Heart left ventricle (tissue), 16 donors: ENCODE data around the gene NAPEPLD. TPM values are rescaled to one million over a fixed set of nuclear protein-coding genes. Genes with fewer than 3 reads are reported as not detected.
A peak's percentile ranks its signal among the peaks of the same experiment; 100 is the strongest.

ENCODE experiments used
- ATAC-seq, 4 donors: fragments of 200-7000 bp; cut with Tn5 transposase; one replicate each; pipeline ENCODE4 v1.9.1; 2020 to 2022; ENCODE audit warnings: moderate library complexity in 4 of 4, mild to moderate bottlenecking in 3 of 4, moderate number of reproducible peaks in 1 of 4
- DNase-seq, 5 donors: peaks; one replicate each; pipeline ENCODE4 v3.0.0-alpha.2; 2020
- H3K27ac ChIP-seq, 12 donors: fragments of 200-600 bp; sonication (generic) in 4 of 12; one replicate each; pipeline versions ENCODE4 v1.5.0 to v1.8.0; 2016 to 2022; ENCODE audit warnings: mild to moderate bottlenecking in 2 of 12
- H3K27me3 ChIP-seq, 9 donors: fragments of 200-600 bp; sonication (generic) in 2 of 9; one replicate each; pipeline versions ENCODE4 v1.5.1 to v1.8.0; 2016 to 2022; ENCODE audit warnings: mild to moderate bottlenecking in 3 of 9
- H3K36me3 ChIP-seq, 9 donors: fragments of 200-600 bp; sonication (generic) in 2 of 9; one replicate each; pipeline versions ENCODE4 v1.5.0 to v1.8.0; 2018 to 2022; ENCODE audit warnings: mild to moderate bottlenecking in 2 of 9
- H3K4me1 ChIP-seq, 12 donors: fragments of 200-600 bp; sonication (generic) in 4 of 12; one replicate each; pipeline versions ENCODE4 v1.5.0 to v1.8.0; 2016 to 2022; ENCODE audit warnings: mild to moderate bottlenecking in 3 of 12
- H3K4me3 ChIP-seq, 12 donors: fragments of 200-600 bp; sonication (generic) in 4 of 12; one replicate each; pipeline versions ENCODE4 v1.5.0 to v1.8.0; 2017 to 2022; ENCODE audit warnings: mild to moderate bottlenecking in 9 of 12, moderate library complexity in 4 of 12
- H3K9me3 ChIP-seq, 12 donors: fragments of 200-600 bp; sonication (generic) in 4 of 12; one replicate each; pipeline versions ENCODE4 v1.5.0 to v1.8.0; 2016 to 2022; ENCODE audit warnings: mild to moderate bottlenecking in 1 of 12
- CTCF ChIP-seq, 12 donors: fragments of 200-600 bp; sonication (generic) in 4 of 12; IDR thresholded peaks; one replicate each; pipeline versions ENCODE4 v1.5.0 to v1.8.0; 2018 to 2022; ENCODE audit warnings: antibody characterized with exemption in 12 of 12, mild to moderate bottlenecking in 5 of 12
- POLR2A ChIP-seq, 2 donors: fragments of 450-650 bp; IDR thresholded peaks; one replicate each; pipeline ENCODE4 v1.6.1; 2017; ENCODE audit warnings: antibody characterized with exemption in 2 of 2, mild to moderate bottlenecking in 2 of 2, moderate library complexity in 2 of 2
- WGBS, 4 donors: extraction: QIAGEN DNeasy Blood & Tissue Kit in 2 of 4; methylation state at CpG; one replicate each; pipeline versions ENCODE4 v1.1.5 to v1.1.7; 2013 to 2018; 5-methylcytosine and 5-hydroxymethylcytosine counted together
- intact Hi-C, 10 donors: fragments of 100-400 bp; cut with DNase I; formaldehyde crosslinking; loops; one replicate each; pipeline versions ENCODE4 v1.11.1 to v1.14.2; 2022
- polyA plus RNA-seq, 2 donors: library from polyadenylated mRNA; stranded (reverse); fragments of 200-250 nt; gene quantifications; one replicate each; pipeline ENCODE4 v1.2.3, GENCODE V29; 2013
- total RNA-seq, 9 donors: library from RNA; depleted of rRNA in 2 of 9; stranded (reverse); fragments of >200 nt in 2 of 9; fragmentation: NEBNext Ultra II Directional in 3 of 9; extraction: Animal tissue kit (Norgen Biotek cat#: 25700) in 3 of 9; gene quantifications; one replicate each; pipeline versions ENCODE4 v1.1.0 to v1.2.4, GENCODE V29; 2016 to 2023
- donor health status: ischemic (EF 13 %, LVEDD 7.1; RV severe dilation, severe dysfunction).
- donor health status: healthy with polysubstance abuse.
- donor health status: DM: no; HTN: yes; CAD: no.
- donor health status: DM: no; HTN: no; CAD: no.
- donor health status: ischemic (EF 25% LVEDD 6.9; RV normal size, moderate dysfunction).
- donor health status: ischemic (EF 25% LVEDD 5.7; RV mildly dilated, moderate dysfunction).
- donor health status: healthy.
- donor health status: DM: yes; HTN: yes; CAD: no.
- donor health status: ischemic (EF 35%, LVEDD 5.7; RV mildly dilated, moderate dysfunction).
- donor health status: nonischemic (EF 11% LVEDD 7.7; RV severe dilation, severe dysfunction).
- donor health status: DM: yes; HTN: yes; CAD: no.
- donor health status: PGD.
- donor health status: ischemic (EF 29% LVEDD 5.4; RV normal size, mild dysfunction).
- donor health status: nonischemic (EF 23%, LVEDD 6.1; RV moderate dilation, normal function).

Gene NAPEPLD
- total and polyA plus RNA-seq, 11 donors = 3.3 to 12.8 (median 7.8) TPM

GRCh38 chr7:103068414-103069403 lies 80.2 kb downstream of the NAPEPLD start:
- no peak for ATAC-seq
- TF ChIP-seq POLR2A (IDR thresholded peaks at IDR 0.05) (no peak), CTCF (IDR thresholded peaks at IDR 0.05) (no peak)

GRCh38 chr7:103065667-103066066 lies 83.2 kb downstream of the NAPEPLD start:
- Histone ChIP-seq H3K4me1 (no peaks in the 10 kb centered on the region), H3K27ac (no peak overlapping the region), H3K36me3 (no peaks in the 10 kb centered on the region), H3K27me3 (no peaks in the 10 kb centered on the region), H3K9me3 (no peaks in the 10 kb centered on the region), H3K4me3 (no peak overlapping the region)
- TF ChIP-seq POLR2A (IDR thresholded peaks at IDR 0.05) (no peak), CTCF (IDR thresholded peaks at IDR 0.05) (peak in 9 of 12 donors; percentile 26 to 49 (median 36))
- intact Hi-C loops = loop anchor here in 3 of 10 donors (10.0 kb wide), 1 partner anchor 311 kb away; no protein-coding TSS in a partner anchor
- ATAC-seq = peak in 1 of 4 donors; percentile 53
- WGBS, 4 donors = 12 to 28% (median 15%) methylated on average over 1 of the region's 1 CpG
- DNase-seq = peak in 2 of 5 donors; percentile 30 to 56

More at GRCh38 chr7:103068414-103069403, 80.2 kb downstream of the NAPEPLD start:
- Histone ChIP-seq H3K27ac (no peak overlapping the region), H3K9me3 (no peaks in the 10 kb centered on the region), H3K4me1 (peaks cover 0 to 2% (median under 1%) of the 10 kb centered on the region in 12 donors), H3K4me3 (no peak overlapping the region), H3K27me3 (no peaks in the 10 kb centered on the region), H3K36me3 (no peaks in the 10 kb centered on the region)
- intact Hi-C loops = loop anchor here in 3 of 10 donors (10.0 kb wide), 1 partner anchor 314 kb away; no protein-coding TSS in a partner anchor
- DNase-seq = no peak
- 90 to 92% (median 91%) methylated on average over 15 to 23 of the region's 23 CpGs for WGBS, 4 donors

- Histone ChIP-seq H3K27me3 (no peaks in the 10 kb centered on the region), H3K27ac (no peak overlapping the region), H3K9me3 (no peaks in the 10 kb centered on the region), H3K36me3 (no peaks in the 10 kb centered on the region), H3K4me3 (no peak overlapping the region), H3K4me1 (peaks cover 0 to 5% (median 0%) of the 10 kb centered on the region in 12 donors)
- 88 to 91% (median 89%) methylated on average over 3 of the region's 3 CpGs for WGBS, 4 donors
- TF ChIP-seq CTCF (IDR thresholded peaks at IDR 0.05) = no peak
- no peak for TF ChIP-seq POLR2A (IDR thresholded peaks at IDR 0.05)
- DNase-seq (no peak), ATAC-seq (no peak)
- intact Hi-C loops = loop anchor here in 8 of 10 donors (5.0 to 10.0 kb wide), 5 partner anchors 302 to 317 kb away; partner anchors contain the start of gene FAM185A (in 1 of the 8)
Measured at GRCh38 chr7:103063895-103064294, 85.0 kb downstream of the NAPEPLD start.

GRCh38 chr7:103059471-103059870 lies 89.4 kb downstream of the NAPEPLD start:
- H3K4me1 ChIP-seq = peaks cover 0 to 5% (median 0%) of the 10 kb centered on the region in 12 donors
- DNase-seq = no peak
- 60 to 75% (median 66%) methylated on average over 2 of the region's 2 CpGs for WGBS, 4 donors
- H3K27ac ChIP-seq = no peak overlapping the region
- H3K27me3 ChIP-seq = no peaks in the 10 kb centered on the region
- no peak overlapping the region for H3K4me3 ChIP-seq
- ATAC-seq = no peak
- no peaks in the 10 kb centered on the region for H3K9me3 ChIP-seq
- TF ChIP-seq CTCF (IDR thresholded peaks at IDR 0.05) (no peak), POLR2A (IDR thresholded peaks at IDR 0.05) (no peak)
- intact Hi-C loops = no loop called here
- H3K36me3 ChIP-seq = no peaks in the 10 kb centered on the region
